NCI-H2196 treated with DMSO at 0.1 percent for 48 hours (cell line): ENCODE results near the gene HOXC13.

Experiments used
- DNase-seq: peaks from one replicate; lab custom pipeline; 2025; ENCODE audit not compliant: unreplicated experiment; lab: John Stamatoyannopoulos, UW

HOXC13 gene

GRCh38 chr12:53939141-53940108, 794 bp downstream of the HOXC13 start:
- DNase-seq: no peak

GRCh38 chr12:53940443-53941014, 1.9 kb downstream of the HOXC13 start:
- no peak for DNase-seq

DNA sequence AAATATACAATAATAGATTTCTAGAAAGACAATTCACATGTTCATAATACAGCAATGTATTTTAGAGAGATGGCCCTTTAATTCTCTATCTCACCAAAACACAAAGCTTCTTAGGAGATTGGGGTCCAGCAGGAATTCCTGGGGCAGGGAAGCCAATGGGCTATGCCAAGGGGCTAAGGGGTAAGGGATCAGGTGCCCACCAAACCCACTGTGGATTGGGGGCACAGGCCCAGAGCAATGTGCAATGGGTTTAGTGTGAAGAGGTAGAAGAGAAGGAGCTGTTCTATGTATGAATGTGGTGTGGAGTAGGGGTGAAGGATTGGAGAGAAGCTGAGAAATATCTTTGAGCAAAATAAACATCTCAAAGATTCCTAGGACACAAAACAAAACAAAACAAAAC, 2.6 kb downstream of the HOXC13 start:
- DNase-seq: no peak

GRCh38 chr12:53941750-53942149, 3.1 kb downstream of the HOXC13 start:
- no peak for DNase-seq

- no peak for DNase-seq
These were observed 3.9 kb downstream of the HOXC13 start for GRCh38 chr12:53942467-53942997.

DNA sequence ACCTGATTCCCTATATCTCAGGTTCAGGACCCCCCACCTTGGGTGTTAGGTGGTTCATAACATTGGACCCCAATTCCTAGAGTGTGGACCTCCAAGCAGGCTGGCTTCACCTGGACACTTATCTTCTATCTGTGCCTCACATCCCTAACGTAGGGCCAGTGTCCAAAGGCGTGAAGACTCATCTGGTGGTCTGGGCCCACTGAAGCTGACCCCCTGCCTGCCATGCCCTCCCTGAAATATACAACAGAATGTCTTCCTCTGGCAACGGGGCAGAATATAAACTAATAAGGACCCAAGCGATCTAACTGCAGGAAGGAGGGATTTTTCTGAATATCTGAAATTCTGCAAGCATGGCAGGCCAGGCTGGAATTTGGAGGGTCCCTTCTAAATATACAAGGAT, 5.6 kb downstream of the HOXC13 start:
- no peak for DNase-seq

GRCh38 chr12:53944907-53945847, 6.5 kb downstream of the HOXC13 start:
- DNase-seq: no peak

GRCh38 chr12:53947743-53948142, 9.1 kb downstream of the HOXC13 start:
- DNase-seq: no peak

- no peak for DNase-seq
These were observed 10.3 kb downstream of the HOXC13 start for GRCh38 chr12:53948650-53949593.

DNA sequence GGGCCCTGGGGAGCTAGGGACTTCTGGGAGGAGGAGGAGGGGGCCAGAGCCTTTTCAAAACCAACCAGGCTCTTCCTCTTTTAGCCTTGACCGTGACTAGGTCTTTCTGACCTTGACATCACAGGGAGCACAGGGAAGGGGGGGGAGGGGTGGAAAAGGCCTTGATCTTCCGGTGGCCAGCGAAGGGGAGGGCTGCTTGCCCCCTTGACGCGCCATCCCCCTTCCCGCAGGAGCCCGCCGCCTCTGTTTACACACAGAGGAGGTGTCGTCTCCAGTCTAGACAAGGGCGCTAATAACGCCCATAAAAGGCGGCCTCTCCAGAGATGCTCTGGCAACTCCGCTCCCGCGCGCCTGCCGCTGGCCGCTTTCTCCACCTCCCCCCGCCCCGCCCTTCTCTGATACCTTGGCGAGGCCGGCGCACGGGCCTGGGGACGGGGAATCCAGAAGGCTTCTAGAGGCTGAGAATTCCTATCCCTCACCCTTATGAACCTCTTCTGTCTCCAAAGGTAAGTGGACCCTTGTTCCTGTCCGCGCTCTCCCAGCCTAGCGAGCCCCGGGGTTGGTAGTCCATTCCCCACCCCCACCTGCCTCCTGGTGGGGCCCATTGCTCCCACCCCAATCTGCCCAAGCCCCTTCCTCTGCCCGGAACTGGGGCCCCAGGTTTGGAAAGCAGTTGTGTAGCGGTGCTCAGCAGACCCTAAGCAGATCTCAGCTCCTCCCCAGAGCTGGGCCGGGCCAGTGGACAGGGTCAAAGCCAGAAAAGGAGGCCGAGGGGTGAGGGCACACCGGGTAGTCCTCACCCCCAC, 11.2 kb downstream of the HOXC13 start:
- DNase-seq: no peak

- DNase-seq: no peak
These were observed 11.8 kb downstream of the HOXC13 start for GRCh38 chr12:53950437-53950773.

GRCh38 chr12:53950789-53951576, 12.4 kb downstream of the HOXC13 start:
- DNase-seq: no peak

GRCh38 chr12:53951577-53952334, 13.1 kb downstream of the HOXC13 start:
- no peak for DNase-seq

DNA sequence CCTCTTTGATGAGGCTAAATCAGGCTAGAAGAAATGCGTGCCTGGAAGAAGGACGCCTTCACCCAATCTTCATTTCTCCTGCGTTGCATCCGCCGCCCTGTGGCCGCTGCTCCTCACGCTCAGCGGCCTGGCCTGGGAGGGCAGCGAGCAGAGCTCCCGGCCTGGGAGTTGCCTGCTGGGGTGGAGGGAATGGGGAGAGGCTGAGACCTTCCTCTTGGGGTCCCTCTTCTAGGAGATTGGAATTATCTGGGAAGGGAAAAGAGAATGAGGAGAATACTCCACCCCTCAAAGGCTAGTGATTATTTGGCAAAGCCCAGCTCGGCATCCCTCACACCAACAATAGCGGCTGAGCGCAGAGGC, 13.7 kb downstream of the HOXC13 start:
- no peak for DNase-seq

- DNase-seq: no peak
These were observed 14.5 kb downstream of the HOXC13 start for GRCh38 chr12:53952871-53953734.

- no peak for DNase-seq
These were observed 15.4 kb downstream of the HOXC13 start for GRCh38 chr12:53953831-53954693.
